ENCODE data around the gene CHADL.

CHADL gene

GRCh38 chr22:41274856-41275255 lies 34.1 kb upstream of the CHADL start:
- no peak for DNase-seq (ENCODE audit: low read depth)
- no peak overlapping the region for H3K4me3 ChIP-seq (ENCODE audit: low read depth, low read length)
- TF ChIP-seq MAX (IDR thresholded peaks at IDR 0.05; ENCODE audit: low read depth, low read length) = no peak
- TF ChIP-seq MYC (IDR thresholded peaks at IDR 0.05; ENCODE audit: low read depth, low read length) = no peak
- no peak for TF ChIP-seq CTCF (IDR thresholded peaks at IDR 0.05; ENCODE audit: low read depth, low read length)
- no peak for TF ChIP-seq POLR2A (IDR thresholded peaks at IDR 0.05; ENCODE audit: extremely low read depth, insufficient read length)

- TF ChIP-seq CTCF (IDR thresholded peaks at IDR 0.05; ENCODE audit: low read depth, low read length) (no peak), MAX (IDR thresholded peaks at IDR 0.05; ENCODE audit: low read depth, low read length) (no peak)
- H3K4me3 ChIP-seq (ENCODE audit: low read depth, low read length) = no peak overlapping the region
- no peak for DNase-seq (ENCODE audit: low read depth)
These were observed 32.4 kb upstream of the CHADL start for GRCh38 chr22:41273128-41273527.

GRCh38 chr22:41271787-41272186 lies 31.1 kb upstream of the CHADL start:
- no peak for DNase-seq (ENCODE audit: low read depth)
- TF ChIP-seq POLR2A (IDR thresholded peaks at IDR 0.05; ENCODE audit: extremely low read depth, insufficient read length) (no peak), MAX (IDR thresholded peaks at IDR 0.05; ENCODE audit: low read depth, low read length) (no peak), CTCF (IDR thresholded peaks at IDR 0.05; ENCODE audit: low read depth, low read length) (no peak), MYC (IDR thresholded peaks at IDR 0.05; ENCODE audit: low read depth, low read length) (no peak)
- H3K4me3 ChIP-seq (ENCODE audit: low read depth, low read length) = no peak overlapping the region

- TF ChIP-seq CTCF (IDR thresholded peaks at IDR 0.05; ENCODE audit: low read depth, low read length) = no peak
- no peak for TF ChIP-seq MAX (IDR thresholded peaks at IDR 0.05; ENCODE audit: low read depth, low read length)
- no peak for TF ChIP-seq MYC (IDR thresholded peaks at IDR 0.05; ENCODE audit: low read depth, low read length)
- no peak for TF ChIP-seq POLR2A (IDR thresholded peaks at IDR 0.05; ENCODE audit: extremely low read depth, insufficient read length)
- no peak overlapping the region for H3K4me3 ChIP-seq (ENCODE audit: low read depth, low read length)
- no peak for DNase-seq (ENCODE audit: low read depth)
These were observed 27.2 kb upstream of the CHADL start for GRCh38 chr22:41267958-41268357.

GRCh38 chr22:41264408-41264941 lies 23.7 kb upstream of the CHADL start:
- TF ChIP-seq POLR2A (IDR thresholded peaks at IDR 0.05; ENCODE audit: extremely low read depth, insufficient read length) (no peak), MAX (IDR thresholded peaks at IDR 0.05; ENCODE audit: low read depth, low read length) (no peak), MYC (IDR thresholded peaks at IDR 0.05; ENCODE audit: low read depth, low read length) (no peak), CTCF (IDR thresholded peaks at IDR 0.05; ENCODE audit: low read depth, low read length) (no peak)
- DNase-seq (ENCODE audit: low read depth) = no peak
- H3K4me3 ChIP-seq (ENCODE audit: low read depth, low read length) = no peak overlapping the region

- DNase-seq (ENCODE audit: low read depth) = no peak
- no peak overlapping the region for H3K4me3 ChIP-seq (ENCODE audit: low read depth, low read length)
- no peak for TF ChIP-seq MYC (IDR thresholded peaks at IDR 0.05; ENCODE audit: low read depth, low read length)
These were observed 23.0 kb upstream of the CHADL start for GRCh38 chr22:41263704-41264103.
